ENCODE measurements around the gene NFYA.

The NFYA gene

DNA sequence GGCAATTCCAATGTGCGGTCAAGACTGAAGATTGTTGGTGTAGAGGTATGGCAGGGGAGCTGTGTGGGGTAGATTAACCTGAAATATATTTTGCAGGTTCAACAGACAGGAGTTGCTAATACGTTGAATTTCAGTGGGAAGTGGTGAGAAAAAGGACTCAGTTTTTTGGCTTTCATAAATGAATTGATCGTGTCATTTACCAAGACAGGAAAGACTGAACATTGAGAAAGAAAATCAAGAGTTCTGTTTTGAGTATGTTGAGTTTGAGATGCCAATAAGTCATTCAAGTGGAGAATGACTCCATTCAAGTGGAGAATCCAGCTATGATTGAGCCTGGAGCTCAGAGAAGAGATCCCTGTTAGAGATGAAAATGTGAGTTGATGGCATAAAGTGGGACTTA lies 31.1 kb downstream of the NFYA start:
- TF ChIP-seq CREB1 (IDR thresholded peaks at IDR 0.05; ENCODE audit: low read depth) = no peak
- TF ChIP-seq CEBPB (IDR thresholded peaks at IDR 0.05) = no peak
- TF ChIP-seq ZBTB7A (IDR thresholded peaks at IDR 0.05; ENCODE audit: low read depth) = no peak
- no peak for TF ChIP-seq FOXM1 (IDR thresholded peaks at IDR 0.05; ENCODE audit: borderline replicate concordance, low read depth)
- TF ChIP-seq, protein P1, sequence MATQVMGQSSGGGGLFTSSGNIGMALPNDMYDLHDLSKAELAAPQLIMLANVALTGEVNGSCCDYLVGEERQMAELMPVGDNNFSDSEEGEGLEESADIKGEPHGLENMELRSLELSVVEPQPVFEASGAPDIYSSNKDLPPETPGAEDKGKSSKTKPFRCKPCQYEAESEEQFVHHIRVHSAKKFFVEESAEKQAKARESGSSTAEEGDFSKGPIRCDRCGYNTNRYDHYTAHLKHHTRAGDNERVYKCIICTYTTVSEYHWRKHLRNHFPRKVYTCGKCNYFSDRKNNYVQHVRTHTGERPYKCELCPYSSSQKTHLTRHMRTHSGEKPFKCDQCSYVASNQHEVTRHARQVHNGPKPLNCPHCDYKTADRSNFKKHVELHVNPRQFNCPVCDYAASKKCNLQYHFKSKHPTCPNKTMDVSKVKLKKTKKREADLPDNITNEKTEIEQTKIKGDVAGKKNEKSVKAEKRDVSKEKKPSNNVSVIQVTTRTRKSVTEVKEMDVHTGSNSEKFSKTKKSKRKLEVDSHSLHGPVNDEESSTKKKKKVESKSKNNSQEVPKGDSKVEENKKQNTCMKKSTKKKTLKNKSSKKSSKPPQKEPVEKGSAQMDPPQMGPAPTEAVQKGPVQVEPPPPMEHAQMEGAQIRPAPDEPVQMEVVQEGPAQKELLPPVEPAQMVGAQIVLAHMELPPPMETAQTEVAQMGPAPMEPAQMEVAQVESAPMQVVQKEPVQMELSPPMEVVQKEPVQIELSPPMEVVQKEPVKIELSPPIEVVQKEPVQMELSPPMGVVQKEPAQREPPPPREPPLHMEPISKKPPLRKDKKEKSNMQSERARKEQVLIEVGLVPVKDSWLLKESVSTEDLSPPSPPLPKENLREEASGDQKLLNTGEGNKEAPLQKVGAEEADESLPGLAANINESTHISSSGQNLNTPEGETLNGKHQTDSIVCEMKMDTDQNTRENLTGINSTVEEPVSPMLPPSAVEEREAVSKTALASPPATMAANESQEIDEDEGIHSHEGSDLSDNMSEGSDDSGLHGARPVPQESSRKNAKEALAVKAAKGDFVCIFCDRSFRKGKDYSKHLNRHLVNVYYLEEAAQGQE (IDR thresholded peaks at IDR 0.05; ENCODE audit: low read depth) = no peak
- TF ChIP-seq, protein P2, sequence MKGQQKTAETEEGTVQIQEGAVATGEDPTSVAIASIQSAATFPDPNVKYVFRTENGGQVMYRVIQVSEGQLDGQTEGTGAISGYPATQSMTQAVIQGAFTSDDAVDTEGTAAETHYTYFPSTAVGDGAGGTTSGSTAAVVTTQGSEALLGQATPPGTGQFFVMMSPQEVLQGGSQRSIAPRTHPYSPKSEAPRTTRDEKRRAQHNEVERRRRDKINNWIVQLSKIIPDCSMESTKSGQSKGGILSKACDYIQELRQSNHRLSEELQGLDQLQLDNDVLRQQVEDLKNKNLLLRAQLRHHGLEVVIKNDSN (IDR thresholded peaks at IDR 0.05) = no peak
- TF ChIP-seq EP300 (IDR thresholded peaks at IDR 0.05; ENCODE audit: borderline replicate concordance) = no peak
- no peak for TF ChIP-seq RAD21 (IDR thresholded peaks at IDR 0.05; ENCODE audit: low read depth)
- no peak for TF ChIP-seq TCF12 (IDR thresholded peaks at IDR 0.05; ENCODE audit: low read depth)
- no peak for TF ChIP-seq TAF1 (IDR thresholded peaks at IDR 0.05; ENCODE audit: low read depth)
- TF ChIP-seq, protein P3, sequence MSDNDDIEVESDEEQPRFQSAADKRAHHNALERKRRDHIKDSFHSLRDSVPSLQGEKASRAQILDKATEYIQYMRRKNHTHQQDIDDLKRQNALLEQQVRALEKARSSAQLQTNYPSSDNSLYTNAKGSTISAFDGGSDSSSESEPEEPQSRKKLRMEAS (IDR thresholded peaks at IDR 0.05) = no peak
- TF ChIP-seq YY1 (IDR thresholded peaks at IDR 0.05; ENCODE audit: low read depth) = no peak
- no peak for TF ChIP-seq NFIC (IDR thresholded peaks at IDR 0.05)
- TF ChIP-seq EGR1 (IDR thresholded peaks at IDR 0.05) = no peak
- TF ChIP-seq TEAD4 (IDR thresholded peaks at IDR 0.05) = no peak

DNA sequence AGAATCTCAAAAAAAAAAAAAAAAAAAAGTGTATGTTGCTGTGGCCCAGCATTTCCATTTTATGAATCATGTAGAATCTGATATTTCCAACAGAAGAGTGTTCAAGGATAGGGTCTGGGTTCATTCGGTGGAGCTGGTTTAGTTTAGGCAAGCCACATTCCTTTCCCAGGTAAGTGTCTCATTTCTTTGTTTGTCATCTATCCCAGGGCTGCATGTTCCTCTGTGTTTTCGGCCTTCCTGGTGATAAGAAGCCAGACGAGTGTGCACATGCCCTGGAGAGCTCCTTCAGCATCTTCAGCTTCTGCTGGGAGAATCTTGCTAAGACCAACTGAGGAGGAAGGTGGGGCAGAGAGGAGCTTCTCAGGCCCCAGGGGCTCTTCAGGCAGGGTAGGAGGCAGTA lies 38.2 kb downstream of the NFYA start:
- TF ChIP-seq, protein P2 (IDR thresholded peaks at IDR 0.05) = no peak
- TF ChIP-seq NFIC (IDR thresholded peaks at IDR 0.05) = no peak
- no peak for TF ChIP-seq TEAD4 (IDR thresholded peaks at IDR 0.05)
- no peak for TF ChIP-seq TCF12 (IDR thresholded peaks at IDR 0.05; ENCODE audit: low read depth)
- no peak for TF ChIP-seq EGR1 (IDR thresholded peaks at IDR 0.05)

DNA sequence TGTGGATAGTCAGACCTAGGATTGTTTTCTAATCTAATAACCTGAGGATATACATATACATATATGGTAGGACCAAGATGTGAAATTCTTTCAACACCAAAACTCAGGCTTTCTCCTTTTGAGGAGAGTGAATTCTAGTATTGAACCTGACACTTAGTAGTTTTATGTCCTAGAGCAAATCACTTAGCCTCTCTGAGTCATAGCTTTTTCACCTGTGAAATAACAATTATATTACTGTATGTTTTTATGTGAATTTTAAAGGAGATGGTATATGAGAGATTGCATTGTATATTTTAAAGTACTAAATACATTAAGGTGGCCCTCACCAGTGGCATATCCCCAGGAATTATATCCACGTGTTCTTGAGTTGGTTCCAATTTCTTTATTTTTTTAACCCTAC lies 46.7 kb downstream of the NFYA start:
- no peak for TF ChIP-seq RAD21 (IDR thresholded peaks at IDR 0.05; ENCODE audit: low read depth)
- TF ChIP-seq TEAD4 (IDR thresholded peaks at IDR 0.05) = no peak
- no peak for TF ChIP-seq TAF1 (IDR thresholded peaks at IDR 0.05; ENCODE audit: low read depth)
- TF ChIP-seq, protein P1 (IDR thresholded peaks at IDR 0.05; ENCODE audit: low read depth) = no peak
- no peak for TF ChIP-seq EGR1 (IDR thresholded peaks at IDR 0.05)
- TF ChIP-seq CREB1 (IDR thresholded peaks at IDR 0.05; ENCODE audit: low read depth) = no peak
- TF ChIP-seq FOXM1 (IDR thresholded peaks at IDR 0.05; ENCODE audit: borderline replicate concordance, low read depth) = no peak
- no peak for TF ChIP-seq CEBPB (IDR thresholded peaks at IDR 0.05)
- no peak for TF ChIP-seq NFIC (IDR thresholded peaks at IDR 0.05)
- no peak for TF ChIP-seq TCF12 (IDR thresholded peaks at IDR 0.05; ENCODE audit: low read depth)
- TF ChIP-seq EP300 (IDR thresholded peaks at IDR 0.05; ENCODE audit: borderline replicate concordance) = no peak
- TF ChIP-seq, protein P3 (IDR thresholded peaks at IDR 0.05) = no peak
- no peak for TF ChIP-seq YY1 (IDR thresholded peaks at IDR 0.05; ENCODE audit: low read depth)

DNA sequence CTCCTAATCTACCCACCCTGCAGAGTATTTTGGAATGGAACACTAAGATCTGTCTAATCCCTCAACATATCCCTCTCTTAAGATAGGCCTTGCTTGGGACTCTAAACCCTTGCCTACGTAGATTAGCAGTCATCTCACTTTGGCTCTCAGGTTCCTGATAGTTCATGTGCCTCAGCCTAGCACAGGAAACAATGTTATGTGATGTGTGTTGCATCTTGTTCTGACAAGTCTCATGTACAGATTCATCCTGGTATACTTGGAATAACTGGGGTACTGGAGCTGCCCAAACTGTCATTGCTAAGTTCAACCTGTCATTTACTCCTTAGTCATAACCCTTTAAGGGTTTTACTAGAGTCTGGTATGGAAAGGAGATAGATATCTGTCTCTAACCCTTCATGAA lies 47.3 kb downstream of the NFYA start:
- TF ChIP-seq YY1 (IDR thresholded peaks at IDR 0.05; ENCODE audit: low read depth) (no peak), FOXM1 (IDR thresholded peaks at IDR 0.05; ENCODE audit: borderline replicate concordance, low read depth) (no peak), CEBPB (IDR thresholded peaks at IDR 0.05) (no peak), TCF12 (IDR thresholded peaks at IDR 0.05; ENCODE audit: low read depth) (no peak), TAF1 (IDR thresholded peaks at IDR 0.05; ENCODE audit: low read depth) (no peak), CREB1 (IDR thresholded peaks at IDR 0.05; ENCODE audit: low read depth) (no peak), ZBTB7A (IDR thresholded peaks at IDR 0.05; ENCODE audit: low read depth) (no peak), EP300 (IDR thresholded peaks at IDR 0.05; ENCODE audit: borderline replicate concordance) (no peak), EGR1 (IDR thresholded peaks at IDR 0.05) (no peak), NFIC (IDR thresholded peaks at IDR 0.05) (no peak), RAD21 (IDR thresholded peaks at IDR 0.05; ENCODE audit: low read depth) (no peak), TEAD4 (IDR thresholded peaks at IDR 0.05) (no peak)
- TF ChIP-seq, protein P1 (IDR thresholded peaks at IDR 0.05; ENCODE audit: low read depth) = no peak
- TF ChIP-seq, protein P3 (IDR thresholded peaks at IDR 0.05) = no peak
- TF ChIP-seq, protein P2 (IDR thresholded peaks at IDR 0.05) = no peak
